Left lobe of liver (tissue), 2 donors: ENCODE measurements around the gene FAM47E. TPM values are rescaled to one million over a fixed set of nuclear protein-coding genes. Genes with fewer than 3 reads are reported as not detected.

Experiments
- ATAC-seq: fragments of 200-7000 bp; cut with Tn5 transposase; one replicate; pipeline ENCODE4 v1.9.1; 2020; ENCODE audit warnings: mild to moderate bottlenecking, moderate library complexity
- DNase-seq: peaks from one replicate; pipeline ENCODE4 v3.0.0-alpha.2; 2020; ENCODE audit warnings: low spot score
- total RNA-seq: library from RNA; stranded (reverse); gene quantifications from one replicate; pipeline ENCODE4 v1.2.1, GENCODE V29; 2021
- donor health status: DM: no; HTN: no; CAD: no; lungs with moderate emphysema.
- donor health status: DM: no; HTN: yes; CAD: no.

FAM47E gene
- total RNA-seq, 1 donor from 2014 or later = 3.3 TPM

DNA sequence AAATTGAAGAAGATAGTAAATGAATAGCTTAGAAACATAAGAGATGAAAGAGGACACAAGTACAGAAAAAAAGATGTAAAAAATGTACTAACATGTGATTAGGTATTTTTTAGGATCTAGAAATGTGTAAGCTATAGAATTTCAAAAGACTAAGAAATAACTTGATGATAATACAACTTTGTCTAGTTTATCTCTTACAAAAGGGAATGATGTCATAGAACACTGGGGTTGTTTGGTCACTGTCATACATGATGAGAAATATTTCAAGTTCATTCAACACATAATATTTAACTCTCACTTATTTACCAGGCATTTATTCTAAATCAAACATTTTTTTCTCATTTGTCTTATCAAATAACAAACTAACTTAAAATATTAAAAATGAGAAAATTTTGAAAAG is 73.6 kb downstream of the FAM47E start:
- DNase-seq (no peak), ATAC-seq (no peak)

DNA sequence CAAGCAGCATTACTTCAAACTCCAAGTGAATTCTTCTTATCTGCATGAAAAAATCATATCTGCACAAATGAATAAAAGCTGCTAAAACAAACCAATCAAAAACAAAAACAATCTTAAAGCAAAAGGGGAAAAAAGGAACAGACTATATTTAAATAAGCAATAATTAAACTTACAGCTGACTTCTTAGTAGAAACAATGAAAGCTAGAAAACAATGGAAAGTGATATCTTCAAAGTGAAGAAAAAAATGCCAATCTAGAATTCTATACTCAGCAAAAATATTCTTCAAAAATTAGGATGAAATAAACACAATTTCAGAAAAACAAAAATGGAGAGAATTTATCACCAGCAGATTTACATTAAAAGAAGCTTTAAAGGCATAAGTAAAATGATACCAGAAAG is 75.0 kb downstream of the FAM47E start:
- ATAC-seq (no peak), DNase-seq (no peak)

Other genes starting within 250 kb of the FAM47E start
- 0.10 TPM for gene CXCL9, start 244.2 kb upstream of the FAM47E start, total RNA-seq
- gene CXCL10, start 228.2 kb upstream of the FAM47E start, total RNA-seq = 0.15 TPM
- gene CXCL11, start 215.7 kb upstream of the FAM47E start, total RNA-seq = not detected
- gene ART3, start 177.0 kb upstream of the FAM47E start, total RNA-seq = not detected
- gene NUP54, start 103.3 kb upstream of the FAM47E start, total RNA-seq = 11.8 TPM
- 104 TPM for gene SCARB2, start 37.9 kb upstream of the FAM47E start, total RNA-seq
- gene STBD1, start 55.0 kb downstream of the FAM47E start, total RNA-seq = 18.3 TPM
- gene CCDC158, start 169.4 kb downstream of the FAM47E start, total RNA-seq = 3.9 TPM
- gene SHROOM3, start 183.5 kb downstream of the FAM47E start, total RNA-seq = 39.9 TPM